Loucy (cell line): ENCODE data around the gene DNAH5.
"Not testable (repeated sequence)": the region's sequence is repeated elsewhere in the genome, so short reads cannot be mapped to it uniquely, and the experiment has no call there.

Source experiments
- CTCF ChIP-seq: fragments of 200-600 bp; sonication (generic); conservative IDR thresholded peaks from 2 replicates; pipeline ENCODE4 v1.5.1; 2014; ENCODE audit warnings: mild to moderate bottlenecking, antibody characterized with exemption, low read length
- EZH2phosphoT487 ChIP-seq: fragments of 200-600 bp; IDR thresholded peaks from 2 replicates; pipeline ENCODE4 v1.6.1; 2018; ENCODE audit warnings: antibody characterized with exemption, mild to moderate bottlenecking, moderate library complexity, borderline replicate concordance

- TF ChIP-seq CTCF, EZH2phosphoT487: not testable (repeated sequence)
These were observed 145.9 kb downstream of the DNAH5 start for GRCh38 chr5:13798569-13798968.
